BJ (cell line): ENCODE data around the gene ITGA2B. TPM values are rescaled to one million over a fixed set of nuclear protein-coding genes. Genes with fewer than 3 reads are reported as not detected.

Experiments used
- CTCF ChIA-PET: fragments of 350-600 bp; formaldehyde crosslinking; extraction: SDS; loops from one replicate; lab custom pipeline; 2021; ENCODE audit warnings: antibody characterized with exemption, inconsistent platforms; lab: Yijun Ruan, JAX
- POLR2A ChIA-PET: fragments of 300-600 bp; sonication (Branson Sonifier 250); formaldehyde crosslinking; extraction: SDS; loops from one replicate; lab custom pipeline; 2021; ENCODE audit warnings: antibody characterized with exemption; lab: Charles Lee
- DNase-seq: peaks from one replicate; pipeline ENCODE4 v3.0.0-alpha.2; 2011; ENCODE audit warnings: low read depth
- H3K27me3 ChIP-seq: 2 replicates; pipeline ENCODE4 v1.6.0; 2011; ENCODE audit warnings: low read length; ENCODE audit not compliant: control insufficient read depth, insufficient read depth
- H3K36me3 ChIP-seq: 2 replicates; pipeline ENCODE4 v1.5.1; 2011; ENCODE audit warnings: low read length; ENCODE audit not compliant: control insufficient read depth, insufficient read depth
- H3K4me3 ChIP-seq: 2 replicates; pipeline ENCODE4 v1.5.1; 2011; ENCODE audit warnings: low read depth, mild to moderate bottlenecking, control low read depth, low read length
- polyA plus RNA-seq: library from polyadenylated mRNA; depleted of rRNA; stranded (reverse); fragments of >200 nt; gene quantifications from 2 replicates; pipeline ENCODE4 v1.2.3, GENCODE V29; 2011; rRNA removed
- small RNA-seq: library from RNA; depleted of rRNA; stranded (forward); fragments of <200 nt; gene quantifications from one replicate; pipeline ENCODE3, GENCODE V24; 2012; ENCODE audit warnings: low replicate concordance, low read depth; ENCODE audit not compliant: insufficient read length
- TF ChIP-seq, protein P1 (sequence below): IDR thresholded peaks from 2 replicates; pipeline ENCODE4 v1.5.1; 2011; ENCODE audit warnings: low read depth, mild to moderate bottlenecking, control low read depth, inconsistent platforms, low read length, moderate library complexity; ENCODE audit not compliant: insufficient read depth

Gene ITGA2B
- polyA plus RNA-seq, 1 experiment = 0.11 TPM

DNA sequence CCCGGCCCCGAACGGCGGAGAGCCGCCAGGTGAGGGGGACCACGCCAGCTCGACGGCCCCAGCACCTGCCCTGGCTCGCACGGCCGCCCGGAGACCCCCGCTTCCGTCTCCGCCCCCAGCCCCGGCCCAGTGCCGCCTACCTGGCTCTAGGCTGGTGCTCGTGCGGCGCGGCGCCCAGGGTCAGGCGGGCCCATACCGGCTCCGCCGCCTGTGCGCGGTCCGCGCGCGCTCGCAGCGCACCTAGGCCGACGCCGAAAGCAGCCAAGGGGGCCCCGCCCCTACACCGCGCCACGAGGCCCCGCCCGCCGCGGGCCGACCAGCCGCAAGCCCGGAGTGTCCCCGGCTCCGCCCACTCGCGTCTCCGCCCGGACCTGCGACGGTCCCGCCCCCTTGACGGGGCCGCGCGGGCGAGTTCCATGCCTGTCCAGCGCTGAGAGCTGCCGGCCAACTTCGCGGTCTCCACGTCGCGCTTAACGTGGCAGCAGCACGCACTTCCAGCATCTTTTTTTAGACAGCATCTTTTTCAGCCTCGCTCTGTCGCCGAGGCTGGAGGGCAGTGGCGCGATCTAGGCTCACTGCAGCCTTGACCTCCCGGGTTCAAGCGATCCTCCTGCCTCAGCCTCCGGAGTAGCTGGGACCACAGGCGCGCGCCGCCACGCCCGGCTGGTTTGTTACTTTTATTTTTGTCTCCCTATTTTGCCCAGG is 64.7 kb downstream of the ITGA2B start, which contains the start of gene SLC25A39:
SLC25A39 (minus strand) TSS at position 253 of the 705 bp plus-strand sequence. CDS start 1,261 bp downstream, outside the sequence.
- ChIA-PET POLR2A (no interaction called here), CTCF (interaction anchor here (0.7 to 2.1 kb wide), 6 partner anchors 10 to 198 kb away, joined by 3 to 8 read pairs (median 4); no protein-coding TSS in a partner anchor)
- Histone ChIP-seq H3K4me3 (peak within 1 kb of the TSS; percentile 93), H3K27me3 (no peaks in the 10 kb centered on the region), H3K36me3 (peaks cover 17% of the 10 kb centered on the region)
- peak; percentile 47 for DNase-seq
- TF ChIP-seq, protein P1, sequence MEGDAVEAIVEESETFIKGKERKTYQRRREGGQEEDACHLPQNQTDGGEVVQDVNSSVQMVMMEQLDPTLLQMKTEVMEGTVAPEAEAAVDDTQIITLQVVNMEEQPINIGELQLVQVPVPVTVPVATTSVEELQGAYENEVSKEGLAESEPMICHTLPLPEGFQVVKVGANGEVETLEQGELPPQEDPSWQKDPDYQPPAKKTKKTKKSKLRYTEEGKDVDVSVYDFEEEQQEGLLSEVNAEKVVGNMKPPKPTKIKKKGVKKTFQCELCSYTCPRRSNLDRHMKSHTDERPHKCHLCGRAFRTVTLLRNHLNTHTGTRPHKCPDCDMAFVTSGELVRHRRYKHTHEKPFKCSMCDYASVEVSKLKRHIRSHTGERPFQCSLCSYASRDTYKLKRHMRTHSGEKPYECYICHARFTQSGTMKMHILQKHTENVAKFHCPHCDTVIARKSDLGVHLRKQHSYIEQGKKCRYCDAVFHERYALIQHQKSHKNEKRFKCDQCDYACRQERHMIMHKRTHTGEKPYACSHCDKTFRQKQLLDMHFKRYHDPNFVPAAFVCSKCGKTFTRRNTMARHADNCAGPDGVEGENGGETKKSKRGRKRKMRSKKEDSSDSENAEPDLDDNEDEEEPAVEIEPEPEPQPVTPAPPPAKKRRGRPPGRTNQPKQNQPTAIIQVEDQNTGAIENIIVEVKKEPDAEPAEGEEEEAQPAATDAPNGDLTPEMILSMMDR = no peak

DNA sequence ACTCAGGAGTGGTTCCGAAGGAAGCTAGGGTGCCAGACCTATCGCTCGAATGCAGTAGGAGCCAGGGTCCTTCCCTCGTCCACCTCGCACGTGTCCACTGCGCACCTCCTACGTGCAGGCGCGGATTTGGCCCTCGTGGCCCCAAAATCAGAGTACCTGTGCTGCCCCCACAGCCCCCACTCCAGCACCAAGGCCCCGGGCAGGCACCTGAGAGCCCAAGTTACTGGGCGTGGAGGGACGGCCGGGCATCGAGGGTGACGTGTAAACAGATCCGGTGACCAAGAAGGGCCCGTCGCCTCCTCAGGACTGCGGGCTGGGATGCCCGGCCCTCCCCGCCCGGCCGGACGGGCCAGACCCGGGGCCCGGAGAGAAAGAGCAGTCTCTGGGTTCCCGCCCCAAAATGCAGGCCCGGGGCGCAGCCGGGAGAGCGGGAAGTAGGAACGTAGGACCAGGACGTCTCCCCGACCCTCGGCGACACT is 65.3 kb downstream of the ITGA2B start:
- TF ChIP-seq, protein P1 = no peak
- Histone ChIP-seq H3K4me3 (peak overlapping the region; percentile 93), H3K27me3 (no peaks in the 10 kb centered on the region), H3K36me3 (peaks cover 18% of the 10 kb centered on the region)
- POLR2A ChIA-PET = no interaction called here
- CTCF ChIA-PET = interaction anchor here (0.7 to 2.1 kb wide), 7 partner anchors 10 to 198 kb away, joined by 3 to 8 read pairs (median 4); no protein-coding TSS in a partner anchor
- DNase-seq = no peak

DNA sequence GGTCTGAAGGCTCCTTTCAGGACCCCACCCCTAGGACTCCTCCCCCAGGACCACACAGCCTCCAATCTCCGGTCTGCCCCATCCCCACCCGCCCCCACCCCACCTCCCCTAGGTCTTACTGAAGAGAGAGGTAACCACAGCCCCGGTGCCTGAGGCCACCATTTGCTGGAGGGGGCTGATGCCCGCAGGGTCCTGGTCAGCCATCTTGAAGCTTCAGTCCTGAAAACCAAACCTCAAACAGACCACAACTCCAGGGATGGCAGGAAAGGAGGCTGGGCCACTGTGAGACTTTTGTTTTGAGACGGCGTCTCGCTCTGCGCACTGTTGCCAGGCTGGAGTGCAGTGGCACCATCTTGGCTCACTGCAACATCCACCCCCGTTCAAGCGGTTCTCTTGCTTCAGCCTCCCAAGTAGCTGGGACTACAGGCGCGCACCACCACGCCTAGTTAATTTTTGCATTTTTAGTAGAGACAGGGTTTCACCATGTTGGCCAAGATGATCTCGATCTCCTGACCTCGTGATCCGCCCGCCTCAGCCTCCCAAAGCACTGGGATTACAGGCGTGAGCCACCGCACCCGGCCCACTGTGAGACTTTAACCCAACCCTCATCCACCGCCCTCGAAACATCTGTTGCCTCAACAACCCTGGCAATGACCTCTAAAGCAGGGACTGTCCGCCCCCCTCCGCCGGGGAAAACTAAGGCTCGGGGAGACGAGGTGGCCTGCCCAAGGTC is 65.9 kb downstream of the ITGA2B start:
- ChIA-PET POLR2A (no interaction called here), CTCF (interaction anchor here (1.2 to 2.1 kb wide), 2 partner anchors 11 to 114 kb away, joined by 3 to 8 read pairs; no protein-coding TSS in a partner anchor)
- Histone ChIP-seq H3K36me3 (peaks cover 18% of the 10 kb centered on the region), H3K4me3 (peak overlapping the region; percentile 93), H3K27me3 (no peaks in the 10 kb centered on the region)
- no peak for DNase-seq
- TF ChIP-seq, protein P1 = no peak

DNA sequence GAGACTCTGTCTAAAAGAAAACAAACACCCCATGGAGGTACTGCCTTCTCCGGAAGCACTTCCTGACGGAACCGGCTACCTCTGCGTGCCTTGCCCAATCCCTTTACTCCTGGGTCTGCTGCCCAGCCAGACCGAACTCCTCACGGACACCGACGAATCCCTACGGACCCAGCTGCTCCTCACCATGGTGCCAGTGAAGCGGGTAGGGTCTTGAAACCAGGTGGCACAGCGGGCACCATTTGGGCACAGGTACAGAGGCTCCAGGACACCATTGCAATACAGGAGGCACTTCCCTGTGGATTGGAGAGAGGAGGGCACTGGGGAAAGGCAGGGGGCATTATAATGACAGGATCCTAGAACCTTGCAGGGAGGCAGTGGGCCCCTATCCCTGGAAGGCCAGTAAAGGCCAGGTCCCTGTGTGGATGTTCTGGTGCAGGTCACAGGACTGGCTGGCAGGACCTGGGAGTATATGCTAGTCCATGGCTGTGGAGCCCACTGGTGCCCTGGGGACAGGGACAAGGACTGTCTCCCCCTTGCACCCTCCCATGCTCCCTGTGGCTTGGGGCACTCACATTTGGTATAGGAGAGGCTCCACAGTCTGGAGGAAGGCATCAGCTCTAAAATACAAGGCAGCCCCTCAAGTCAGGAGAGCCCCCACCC is 67.1 kb downstream of the ITGA2B start:
- TF ChIP-seq, protein P1 = no peak
- ChIA-PET CTCF (interaction anchor here (1.2 to 1.3 kb wide), 2 partner anchors 23 to 112 kb away, joined by 3 to 5 read pairs; no protein-coding TSS in a partner anchor), POLR2A (no interaction called here)
- Histone ChIP-seq H3K36me3 (peaks cover 18% of the 10 kb centered on the region), H3K4me3 (no peak overlapping the region), H3K27me3 (peaks cover 1% of the 10 kb centered on the region; the same call in 1 of the 2 replicates)
- DNase-seq = no peak

Small RNA genes within 50 kb of the gene (small RNA-seq; reads per million reads assigned to genes)
- not detected for gene RN7SL258P

Other genes starting within 250 kb of the ITGA2B start
- 2.1 and 3.4 TPM in 2 replicates for gene HROB, start 247.7 kb downstream of the ITGA2B start, polyA plus RNA-seq
- 0.04 TPM in 1 of 2 replicates, not detected in the other for gene ASB16, start 218.9 kb downstream of the ITGA2B start, polyA plus RNA-seq
- 43.8 and 64.0 TPM in 2 replicates for gene TMUB2, start 202.7 kb downstream of the ITGA2B start, polyA plus RNA-seq
- 47.0 and 53.9 TPM in 2 replicates for gene ATXN7L3, start 189.8 kb downstream of the ITGA2B start, polyA plus RNA-seq
- gene UBTF, start 170.0 kb downstream of the ITGA2B start, polyA plus RNA-seq = 19.8 and 21.1 TPM in 2 replicates
- gene SLC4A1, start 121.5 kb downstream of the ITGA2B start, polyA plus RNA-seq = not detected in 2 replicates
- 0.31 and 0.58 TPM in 2 replicates for gene RUNDC3A, start 81.0 kb downstream of the ITGA2B start, polyA plus RNA-seq
- gene SLC25A39, start 64.8 kb downstream of the ITGA2B start, polyA plus RNA-seq = 51.9 and 84.5 TPM in 2 replicates
- 213 and 581 TPM in 2 replicates for gene GRN, start 44.3 kb downstream of the ITGA2B start, polyA plus RNA-seq
- 1.3 and 2.3 TPM in 2 replicates for gene FAM171A2, start 25.8 kb downstream of the ITGA2B start, polyA plus RNA-seq
- 12.4 and 13.7 TPM in 2 replicates for gene GPATCH8, start 113.8 kb upstream of the ITGA2B start, polyA plus RNA-seq
- 57.1 and 93.1 TPM in 2 replicates for gene FZD2, start 167.8 kb upstream of the ITGA2B start, polyA plus RNA-seq